ENCODE measurements around the gene HLCS.

- TF ChIP-seq CTCF (IDR thresholded peaks at IDR 0.05) (no peak), POLR2A (IDR thresholded peaks at IDR 0.05) (no peak), EP300 (IDR thresholded peaks at IDR 0.05) (no peak), POLR2AphosphoS5 (IDR thresholded peaks at IDR 0.05) (no peak)
These were observed 175.3 kb downstream of the HLCS start for GRCh38 chr21:36791180-36791579.

All from sigmoid colon (tissue), 4 donors.